ENCODE results near the gene NECTIN1. TPM values are rescaled to one million over a fixed set of nuclear protein-coding genes. Genes with fewer than 3 reads are reported as not detected.
A peak's percentile ranks its signal among the peaks of the same experiment; 100 is the strongest.

The NECTIN1 gene
- total and polyA plus RNA-seq, 2 of the 13 experiments (the other 11 are each of a cell fraction or from before 2014, with no cell fraction given), result 3.9 to 7.3 TPM

DNA sequence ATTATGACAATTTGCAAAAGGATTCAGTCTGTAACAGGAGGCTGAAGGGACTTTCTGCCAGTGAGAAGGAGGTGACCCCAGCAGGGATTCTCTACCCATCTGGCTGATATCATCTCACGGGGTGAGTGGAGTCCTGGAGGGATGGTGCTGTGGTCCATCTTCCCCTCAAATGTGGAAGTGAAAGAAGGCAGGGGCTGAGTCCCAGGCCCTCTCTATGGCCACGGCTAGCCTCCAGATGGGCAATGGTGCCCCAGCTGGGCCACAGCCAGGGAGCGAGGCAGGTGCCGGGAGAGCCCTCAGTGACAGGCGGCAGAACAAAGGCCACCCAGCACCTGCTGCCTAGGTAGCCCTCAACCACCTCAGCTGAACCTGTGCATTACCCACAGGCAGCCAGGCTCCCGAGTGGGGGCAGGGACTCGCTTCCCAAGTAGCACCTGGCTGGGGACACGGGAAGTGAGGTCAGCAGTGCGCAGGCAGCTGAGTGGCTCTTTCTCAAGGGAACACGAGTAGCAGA lies 6.7 kb downstream of the NECTIN1 start (continued):
- no peak for TF ChIP-seq TSC22D2 (CRISPR knock-in tag; IDR thresholded peaks at IDR 0.05; ENCODE audit: borderline replicate concordance)
- TF ChIP-seq MAZ (IDR thresholded peaks at IDR 0.05; ENCODE audit: borderline replicate concordance, low read depth, low read length), result no peak
- no peak for TF ChIP-seq MAZ (CRISPR knock-in tag; IDR thresholded peaks at IDR 0.05; ENCODE audit: low read depth)
- TF ChIP-seq RBAK (CRISPR knock-in tag; IDR thresholded peaks at IDR 0.05), result no peak
- TF ChIP-seq FOXM1 (CRISPR knock-in tag; IDR thresholded peaks at IDR 0.05), result no peak

DNA sequence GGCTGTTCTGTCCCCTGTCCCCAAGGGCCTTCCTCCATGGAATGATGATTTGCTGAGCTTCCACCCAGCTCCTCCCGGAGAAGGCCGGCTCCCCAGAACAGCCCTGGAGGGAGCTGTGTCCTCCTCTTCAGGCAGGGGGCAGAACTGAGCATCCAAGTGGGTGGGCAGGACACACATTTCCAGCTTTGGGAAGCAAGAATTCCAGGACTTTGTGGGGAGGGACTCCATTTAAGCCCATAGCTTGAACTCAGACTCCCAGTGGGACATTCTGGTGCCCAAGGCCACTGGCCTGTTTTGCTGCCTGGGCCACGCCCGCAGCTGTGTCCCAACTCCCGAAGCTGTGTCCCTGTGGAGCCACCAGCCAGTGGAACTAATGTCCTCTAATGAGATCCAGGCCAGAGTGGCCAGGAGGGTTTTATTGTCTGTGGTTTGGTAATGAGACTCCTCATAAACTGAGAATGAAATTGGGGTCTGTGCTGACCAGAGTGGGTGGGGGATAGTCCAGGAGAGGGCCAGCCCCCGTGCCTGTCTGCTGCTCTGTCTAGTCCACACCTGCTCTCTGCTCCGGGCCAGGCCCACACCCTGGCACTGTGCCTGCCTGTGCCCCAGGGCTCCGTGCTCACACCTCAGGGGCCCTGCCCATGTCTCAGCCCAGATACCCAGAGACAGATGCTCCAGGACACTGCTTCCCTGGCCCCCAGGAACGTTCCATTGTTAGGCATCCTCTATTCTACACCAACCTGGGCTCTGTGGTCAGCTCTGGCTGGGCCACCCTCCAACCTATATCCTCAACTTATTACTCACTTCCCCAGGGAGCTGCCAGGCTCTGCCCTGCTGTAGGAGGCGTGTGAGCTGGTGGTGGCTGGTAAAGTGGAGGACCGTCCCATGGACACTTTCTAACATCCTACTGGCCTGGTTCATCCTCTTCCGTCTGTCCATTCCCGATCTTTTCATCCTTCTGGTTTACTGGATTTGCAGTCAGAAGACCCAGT lies 7.6 kb downstream of the NECTIN1 start:
- H3K36me3 ChIP-seq (replicated peaks in 1 of 2; ENCODE audit: control insufficient read depth in 1 of 2, insufficient read depth in 2 of 2, low read length in 2 of 2), result no peaks in the 10 kb centered on the region; a peak in 1 of 5 replicates
- no peak overlapping the region for H3K27ac ChIP-seq (ENCODE audit: extremely low read length, insufficient read depth, low read length)
- ATAC-seq (peak; percentile 70), DNase-seq (ENCODE audit: low spot score) (peak; percentile 67), FAIRE-seq (peak; percentile 70)
- POLR2A ChIA-PET, result interaction anchor here (1.0 to 1.1 kb wide), 2 partner anchors 8 to 58 kb away, joined by 3 read pairs; partner anchors contain the start of gene NECTIN1
- CTCF ChIA-PET (ENCODE audit: low intra/inter-chr PET ratio, low total read pairs), result no interaction called here
- intact Hi-C loops (cut with micrococcal nuclease; ENCODE audit: unreplicated experiment), result no loop called here
- no peaks in the 10 kb centered on the region for H3K9me3 ChIP-seq (ENCODE audit: low read length)
- H3K4me1 ChIP-seq (ENCODE audit: insufficient read depth, low read length), result peaks cover 46% of the 10 kb centered on the region
- H3K79me2 ChIP-seq (ENCODE audit: insufficient read depth, low read length), result no peaks in the 10 kb centered on the region
- H2AFZ ChIP-seq (ENCODE audit: low read length), result no peak overlapping the region
- no peaks in the 10 kb centered on the region for H4K20me1 ChIP-seq (ENCODE audit: insufficient read depth, low read length)
- H3K4me2 ChIP-seq (ENCODE audit: low read depth, low read length), result no peak overlapping the region
- no peaks in the 10 kb centered on the region for H3K27me3 ChIP-seq (ENCODE audit: control insufficient read depth in 1 of 2, insufficient read depth in 2 of 2, low read length in 2 of 2)
- 80% methylated on average over 10 of the region's 13 CpGs for WGBS (ENCODE audit: low lambda C conversion rate)
- no TSS peak for BruUV-seq (replicated peaks)
- in situ Hi-C loops (cut with HindIII; ENCODE audit: extremely low pct_ligation_motif_present, low pct_unique_long_range_greater_than_20kb), result no loop called here
- no peak overlapping the region for H3K4me3 ChIP-seq (replicated peaks in 1 of 3; ENCODE audit: insufficient read depth in 1 of 3, low read depth in 2 of 3, low read length in 3 of 3)
- TF ChIP-seq, protein P1, sequence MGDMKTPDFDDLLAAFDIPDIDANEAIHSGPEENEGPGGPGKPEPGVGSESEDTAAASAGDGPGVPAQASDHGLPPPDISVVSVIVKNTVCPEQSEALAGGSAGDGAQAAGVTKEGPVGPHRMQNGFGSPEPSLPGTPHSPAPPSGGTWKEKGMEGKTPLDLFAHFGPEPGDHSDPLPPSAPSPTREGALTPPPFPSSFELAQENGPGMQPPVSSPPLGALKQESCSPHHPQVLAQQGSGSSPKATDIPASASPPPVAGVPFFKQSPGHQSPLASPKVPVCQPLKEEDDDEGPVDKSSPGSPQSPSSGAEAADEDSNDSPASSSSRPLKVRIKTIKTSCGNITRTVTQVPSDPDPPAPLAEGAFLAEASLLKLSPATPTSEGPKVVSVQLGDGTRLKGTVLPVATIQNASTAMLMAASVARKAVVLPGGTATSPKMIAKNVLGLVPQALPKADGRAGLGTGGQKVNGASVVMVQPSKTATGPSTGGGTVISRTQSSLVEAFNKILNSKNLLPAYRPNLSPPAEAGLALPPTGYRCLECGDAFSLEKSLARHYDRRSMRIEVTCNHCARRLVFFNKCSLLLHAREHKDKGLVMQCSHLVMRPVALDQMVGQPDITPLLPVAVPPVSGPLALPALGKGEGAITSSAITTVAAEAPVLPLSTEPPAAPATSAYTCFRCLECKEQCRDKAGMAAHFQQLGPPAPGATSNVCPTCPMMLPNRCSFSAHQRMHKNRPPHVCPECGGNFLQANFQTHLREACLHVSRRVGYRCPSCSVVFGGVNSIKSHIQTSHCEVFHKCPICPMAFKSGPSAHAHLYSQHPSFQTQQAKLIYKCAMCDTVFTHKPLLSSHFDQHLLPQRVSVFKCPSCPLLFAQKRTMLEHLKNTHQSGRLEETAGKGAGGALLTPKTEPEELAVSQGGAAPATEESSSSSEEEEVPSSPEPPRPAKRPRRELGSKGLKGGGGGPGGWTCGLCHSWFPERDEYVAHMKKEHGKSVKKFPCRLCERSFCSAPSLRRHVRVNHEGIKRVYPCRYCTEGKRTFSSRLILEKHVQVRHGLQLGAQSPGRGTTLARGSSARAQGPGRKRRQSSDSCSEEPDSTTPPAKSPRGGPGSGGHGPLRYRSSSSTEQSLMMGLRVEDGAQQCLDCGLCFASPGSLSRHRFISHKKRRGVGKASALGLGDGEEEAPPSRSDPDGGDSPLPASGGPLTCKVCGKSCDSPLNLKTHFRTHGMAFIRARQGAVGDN (CRISPR knock-in tag; IDR thresholded peaks at IDR 0.05), result peak; percentile 26; the same call in 1 of the 2 replicates
- TF ChIP-seq MTF1 (CRISPR knock-in tag; IDR thresholded peaks at IDR 0.05) (no peak), HOXA5 (CRISPR knock-in tag; IDR thresholded peaks at IDR 0.05) (no peak), STAG1 (CRISPR knock-in tag; IDR thresholded peaks at IDR 0.05) (peak; percentile 33; the same call in 1 of the 2 replicates), XRCC5 (optimal IDR thresholded peaks at IDR 0.05; ENCODE audit: low read length) (peak; percentile 32)
- TF ChIP-seq, protein P2, sequence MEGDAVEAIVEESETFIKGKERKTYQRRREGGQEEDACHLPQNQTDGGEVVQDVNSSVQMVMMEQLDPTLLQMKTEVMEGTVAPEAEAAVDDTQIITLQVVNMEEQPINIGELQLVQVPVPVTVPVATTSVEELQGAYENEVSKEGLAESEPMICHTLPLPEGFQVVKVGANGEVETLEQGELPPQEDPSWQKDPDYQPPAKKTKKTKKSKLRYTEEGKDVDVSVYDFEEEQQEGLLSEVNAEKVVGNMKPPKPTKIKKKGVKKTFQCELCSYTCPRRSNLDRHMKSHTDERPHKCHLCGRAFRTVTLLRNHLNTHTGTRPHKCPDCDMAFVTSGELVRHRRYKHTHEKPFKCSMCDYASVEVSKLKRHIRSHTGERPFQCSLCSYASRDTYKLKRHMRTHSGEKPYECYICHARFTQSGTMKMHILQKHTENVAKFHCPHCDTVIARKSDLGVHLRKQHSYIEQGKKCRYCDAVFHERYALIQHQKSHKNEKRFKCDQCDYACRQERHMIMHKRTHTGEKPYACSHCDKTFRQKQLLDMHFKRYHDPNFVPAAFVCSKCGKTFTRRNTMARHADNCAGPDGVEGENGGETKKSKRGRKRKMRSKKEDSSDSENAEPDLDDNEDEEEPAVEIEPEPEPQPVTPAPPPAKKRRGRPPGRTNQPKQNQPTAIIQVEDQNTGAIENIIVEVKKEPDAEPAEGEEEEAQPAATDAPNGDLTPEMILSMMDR (CRISPR knock-in tag; IDR thresholded peaks at IDR 0.05), result peak; percentile 64
- H3K9ac ChIP-seq (ENCODE audit: insufficient read depth, low read depth, low read length), result no peak overlapping the region

Measured in HepG2 (cell line).